Ramos (cell line): ENCODE measurements around the gene POTEH.
"Not testable (repeated sequence)": the region's sequence is repeated elsewhere in the genome, so short reads cannot be mapped to it uniquely, and the experiment has no call there.

Experiments
- in situ Hi-C: fragments of 300-500 bp; cut with MboI; formaldehyde crosslinking; loops from one replicate; pipeline ENCODE4 v1.14.3; 2022; ENCODE audit warnings: low sequenced_read_pairs; ENCODE audit not compliant: unreplicated experiment

The POTEH gene

DNA sequence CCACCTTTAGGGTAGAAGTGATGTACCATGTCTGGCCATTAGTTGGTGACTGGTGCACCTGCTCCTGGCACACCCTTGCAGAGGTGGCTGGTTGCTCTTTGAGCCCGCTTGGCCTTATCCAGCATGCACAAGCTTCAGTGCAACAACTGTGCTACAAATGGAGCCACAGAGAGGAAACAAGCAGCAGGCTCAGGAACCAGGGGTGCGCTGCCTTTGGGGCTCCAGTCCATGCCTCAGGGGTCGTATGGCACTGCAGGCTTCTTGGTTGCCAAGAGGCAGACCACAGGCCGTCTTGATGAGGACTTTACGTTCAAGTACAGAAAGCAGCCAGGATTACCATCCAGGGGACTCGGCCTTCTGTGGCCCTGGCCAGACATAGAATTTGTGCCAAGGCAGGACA lies 44.6 kb downstream of the POTEH start:
- in situ Hi-C loops, result not testable (repeated sequence)

DNA sequence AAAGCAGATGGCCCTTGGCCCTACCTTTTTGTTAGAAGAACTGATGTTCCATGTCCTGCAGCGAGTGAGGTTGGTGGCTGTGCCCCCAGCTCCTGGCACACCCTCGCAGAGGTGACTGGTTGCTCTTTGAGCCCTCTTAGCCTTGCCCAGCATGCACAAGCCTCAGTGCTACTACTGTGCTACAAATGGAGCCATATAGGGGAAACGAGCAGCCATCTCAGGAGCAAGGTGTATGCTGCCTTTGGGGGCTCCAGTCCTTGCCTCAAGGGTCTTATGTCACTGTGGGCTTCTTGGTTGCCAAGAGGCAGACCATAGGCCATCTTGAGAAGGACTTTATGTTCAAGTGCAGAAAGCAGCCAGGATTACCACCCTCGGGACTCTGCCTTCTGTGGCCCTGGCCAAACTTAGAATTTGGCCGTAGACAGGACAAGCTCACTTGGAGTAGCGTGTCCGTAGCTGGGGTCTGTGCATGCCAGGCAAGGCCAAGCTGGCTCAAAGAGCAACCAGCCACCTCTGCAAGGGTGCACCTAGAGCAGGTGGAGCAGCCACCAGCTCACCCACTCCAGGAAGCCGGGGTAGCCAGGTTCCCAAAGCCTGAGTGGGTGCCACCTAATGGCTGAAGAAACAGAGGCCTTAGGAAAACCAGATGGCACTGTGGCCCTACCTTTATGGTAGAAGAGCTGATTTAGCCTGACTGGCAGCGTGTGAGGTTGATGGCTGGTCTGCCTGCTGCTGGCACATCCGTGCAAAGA lies 48.5 kb downstream of the POTEH start:
- in situ Hi-C loops, result not testable (repeated sequence)

DNA sequence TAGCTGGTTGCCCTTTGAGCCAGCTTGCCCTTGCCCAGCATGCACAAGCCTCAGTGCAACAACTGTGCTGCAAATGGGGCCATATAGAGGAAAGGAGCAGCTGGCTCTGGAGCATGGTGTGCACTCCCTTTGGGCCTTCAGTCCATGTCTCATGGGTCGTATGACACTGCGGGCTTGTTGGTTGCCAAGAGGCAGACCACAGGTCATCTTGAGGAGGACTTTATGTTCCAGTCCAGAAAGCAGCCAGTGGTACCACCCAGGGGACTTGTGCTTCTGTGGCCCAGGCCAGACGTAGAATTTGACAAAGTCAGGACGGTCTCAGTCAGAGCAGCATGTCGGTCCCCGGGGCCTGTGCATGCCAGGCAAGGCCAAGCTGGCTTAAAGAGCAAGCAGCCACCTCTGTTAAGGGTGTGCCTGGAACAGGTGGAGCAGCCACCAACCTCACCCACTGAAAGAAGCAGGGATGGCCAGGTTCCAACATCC lies 49.1 kb downstream of the POTEH start:
- in situ Hi-C loops, result not testable (repeated sequence)

DNA sequence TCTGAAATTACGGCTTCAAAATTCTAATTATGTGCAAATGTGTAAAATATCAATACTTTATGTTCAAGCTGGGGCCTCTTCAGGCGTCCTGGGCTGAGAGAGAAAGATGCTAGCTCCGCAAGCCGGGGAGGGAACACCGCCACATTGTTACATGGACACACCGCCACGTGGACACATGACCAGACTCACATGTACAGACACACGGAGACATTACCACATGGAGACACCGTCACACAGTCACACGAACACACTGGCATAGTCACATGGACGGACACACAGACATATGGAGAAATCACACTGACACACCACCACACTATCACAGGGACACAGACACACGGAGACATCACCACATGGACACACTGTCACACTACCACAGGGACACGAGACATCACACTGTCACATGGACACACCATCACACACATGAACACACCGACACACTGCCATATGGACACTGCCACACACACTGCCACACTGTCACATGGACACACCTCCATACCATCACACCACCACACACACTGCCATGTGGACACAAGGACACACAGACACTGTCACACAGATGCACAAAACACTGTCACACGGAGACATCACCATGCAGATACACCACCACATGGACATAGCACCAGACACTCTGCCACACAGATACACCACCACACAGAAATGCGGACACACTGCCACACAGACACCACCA lies 58.0 kb downstream of the POTEH start:
- in situ Hi-C loops, result not testable (repeated sequence)

GRCh38 chr22:15749181-15749970 lies 59.5 kb downstream of the POTEH start:
- in situ Hi-C loops, result not testable (repeated sequence)

DNA sequence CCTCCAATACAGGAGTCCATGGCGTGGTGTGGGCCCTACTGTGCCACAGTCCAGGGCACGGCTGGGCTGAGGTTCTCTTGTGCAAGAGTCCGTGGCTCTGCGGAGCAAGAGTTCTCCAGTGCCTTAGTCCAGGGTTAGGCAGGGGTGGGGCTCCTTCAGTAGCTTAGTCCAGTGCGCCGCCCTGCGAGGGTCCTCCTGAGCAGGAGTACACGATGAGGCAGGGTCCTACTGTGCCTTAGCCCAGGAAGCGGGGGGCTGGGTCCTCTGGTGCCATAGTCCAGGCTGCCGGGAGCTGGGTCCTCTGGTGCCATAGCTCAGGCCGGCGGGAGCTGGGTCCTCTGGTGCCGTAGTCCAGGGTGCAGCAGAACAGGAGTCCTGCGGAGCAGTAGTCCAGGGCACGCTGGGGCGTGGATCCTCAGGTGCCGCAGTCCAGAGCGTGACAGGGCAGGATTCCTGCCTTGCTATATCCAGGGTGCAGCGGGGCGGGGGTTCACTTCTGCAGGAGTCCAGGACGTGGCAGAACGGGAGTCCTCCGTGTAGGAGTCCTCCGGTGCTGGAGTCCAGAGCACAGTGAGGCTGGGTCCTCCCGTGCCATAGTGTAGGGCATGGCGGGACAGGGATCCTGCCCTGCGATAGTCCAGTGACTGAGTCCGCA lies 69.7 kb downstream of the POTEH start:
- in situ Hi-C loops, result not testable (repeated sequence)

DNA sequence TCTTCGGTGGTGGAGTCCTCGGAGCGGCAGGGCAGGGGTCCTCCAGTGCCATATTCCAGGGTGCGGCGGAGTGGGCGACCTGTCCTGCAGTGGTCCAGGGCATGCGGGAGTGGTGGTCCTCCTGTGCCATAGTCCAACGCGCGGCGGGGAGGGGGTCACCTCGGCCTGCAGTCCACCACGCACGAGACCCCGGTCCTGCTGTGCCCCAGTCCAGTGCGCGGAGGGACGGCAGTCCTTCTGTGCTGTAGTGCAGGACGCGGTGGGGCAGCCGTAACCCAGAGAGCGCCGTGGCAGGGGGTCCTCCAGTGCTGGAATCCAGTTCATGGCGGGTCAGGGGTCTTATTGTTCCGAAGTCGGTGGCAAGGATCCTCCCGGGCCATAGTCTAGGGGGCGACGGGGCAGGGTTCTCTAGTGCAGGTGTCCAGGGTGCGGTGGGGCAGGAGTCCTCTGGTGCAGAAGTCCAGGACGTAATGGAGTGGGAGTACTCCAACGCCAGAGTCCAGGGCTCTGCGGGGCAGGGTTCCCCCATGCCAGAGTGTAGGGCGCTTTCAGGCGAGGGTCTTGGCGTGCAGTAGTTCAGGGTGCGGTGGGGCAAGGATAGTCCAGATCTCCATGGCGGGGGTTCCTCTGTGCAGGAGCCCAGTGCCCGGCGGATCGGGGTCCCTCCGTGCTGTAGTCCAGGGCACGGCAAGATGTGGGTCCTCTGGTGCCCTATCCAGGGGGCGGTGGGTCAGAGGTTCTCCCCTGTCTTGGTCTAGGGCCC lies 70.7 kb downstream of the POTEH start:
- in situ Hi-C loops, result not testable (repeated sequence)

GRCh38 chr22:15761151-15761777 lies 71.4 kb downstream of the POTEH start:
- in situ Hi-C loops, result not testable (repeated sequence)

DNA sequence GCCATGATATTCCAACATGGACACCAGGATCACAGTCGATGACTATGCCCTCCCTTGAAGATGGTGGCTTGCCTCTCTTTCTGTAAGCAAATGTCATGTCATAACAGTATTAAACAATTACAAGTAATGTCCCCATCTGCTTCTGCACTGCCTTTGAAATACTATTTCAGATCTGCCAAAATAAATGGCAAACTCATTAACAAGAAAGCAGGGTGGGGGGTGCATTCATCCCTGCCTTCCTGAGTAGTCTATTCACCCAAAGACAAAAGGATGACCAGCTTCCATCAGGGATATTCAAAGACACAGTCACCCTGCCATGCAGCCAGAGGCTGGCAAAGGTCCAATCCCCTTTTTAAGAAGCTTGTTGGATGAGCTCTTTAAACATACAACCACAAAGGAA lies 73.7 kb downstream of the POTEH start:
- in situ Hi-C loops, result not testable (repeated sequence)
